Activated CD4-positive, alpha-beta T cell treated with anti-CD3 and anti-CD28 coated beads, Interleukin-2, amount 10 ng/mL, durations not matched to agents 24 days and 14 days (primary cell): ENCODE data around the gene ARHGEF3. TPM values are rescaled to one million over a fixed set of nuclear protein-coding genes. Genes with fewer than 3 reads are reported as not detected.
"Not testable (repeated sequence)": the region's sequence is repeated elsewhere in the genome, so short reads cannot be mapped to it uniquely, and the experiment has no call there.

Experiments
- DNase-seq: peaks from one replicate; pipeline ENCODE4 v3.0.0; 2022
- H3K27ac Mint-ChIP-seq: one replicate; pipeline ENCODE4 v1.8.0; 2022; ENCODE audit warnings: mild to moderate bottlenecking, mixed read lengths
- H3K27me3 Mint-ChIP-seq: one replicate; pipeline ENCODE4 v1.8.0; 2022; ENCODE audit warnings: mixed read lengths
- H3K36me3 Mint-ChIP-seq: one replicate; pipeline ENCODE4 v1.8.0; 2022; ENCODE audit warnings: low read depth, mild to moderate bottlenecking, mixed read lengths
- H3K4me1 Mint-ChIP-seq: one replicate; pipeline ENCODE4 v1.8.0; 2021; ENCODE audit warnings: mixed read lengths
- H3K4me3 Mint-ChIP-seq: one replicate; pipeline ENCODE4 v1.8.0; 2022; ENCODE audit warnings: mild to moderate bottlenecking, moderate library complexity, mixed read lengths
- H3K9me3 Mint-ChIP-seq: one replicate; pipeline ENCODE4 v1.8.0; 2021; ENCODE audit warnings: mixed read lengths
- intact Hi-C: fragments of 100-400 bp; cut with micrococcal nuclease; formaldehyde crosslinking; loops from one replicate; pipeline ENCODE4 v1.15.1; 2023
- total RNA-seq: library from RNA; stranded (reverse); gene quantifications from 2 replicates; pipeline ENCODE4 v1.2.3, GENCODE V29; 2022

The ARHGEF3 gene
- total RNA-seq, 1 donor from 2014 or later: 54.4 TPM

DNA sequence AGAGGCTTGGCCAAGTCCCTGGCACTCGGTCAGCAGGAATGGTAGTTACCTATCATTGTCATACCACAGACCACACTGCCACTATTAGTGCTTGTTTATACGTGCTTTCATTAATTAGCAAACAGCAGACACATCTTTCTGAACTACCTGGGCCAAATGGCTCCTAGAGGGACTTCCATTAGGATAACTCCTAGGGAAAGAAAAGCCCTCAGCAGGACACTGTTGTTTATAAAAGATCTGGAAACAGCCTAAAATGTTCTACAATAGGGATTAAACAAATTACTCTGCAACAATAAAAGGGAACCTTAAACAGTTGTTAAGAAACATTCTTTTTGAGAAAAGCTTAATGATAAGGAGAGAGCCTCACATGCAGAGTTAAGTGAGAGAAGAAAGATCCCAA is 38.5 kb downstream of the ARHGEF3 start:
- no peak for DNase-seq
- peaks cover 64% of the 10 kb centered on the region for H3K4me1 Mint-ChIP-seq
- no peaks in the 10 kb centered on the region for H3K27me3 Mint-ChIP-seq
- peaks cover 59% of the 10 kb centered on the region for H3K36me3 Mint-ChIP-seq
- H3K9me3 Mint-ChIP-seq: no peaks in the 10 kb centered on the region
- peak overlapping the region; percentile 6 for H3K27ac Mint-ChIP-seq
- H3K4me3 Mint-ChIP-seq: no peak overlapping the region
- intact Hi-C loops: no loop called here

DNA sequence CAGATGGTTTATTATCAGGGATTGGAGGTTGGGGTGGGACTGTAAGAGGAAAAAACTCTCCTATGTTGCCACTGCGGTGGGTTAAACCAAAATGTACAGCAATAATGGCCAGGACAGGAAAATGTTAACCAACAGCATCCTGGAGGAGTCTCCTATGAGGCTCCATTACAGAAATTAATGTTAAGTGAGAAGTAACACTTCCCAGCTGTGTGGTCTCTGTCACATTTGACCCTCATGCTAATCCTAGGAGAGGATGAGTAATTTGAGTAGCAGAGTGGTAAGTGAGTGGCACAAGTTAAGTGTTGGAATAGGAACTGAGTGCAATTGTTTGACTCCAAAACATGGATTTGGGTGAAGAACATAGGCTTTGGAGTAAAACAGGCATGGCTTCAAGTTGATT is 39.0 kb downstream of the ARHGEF3 start:
- no peak for DNase-seq
- Mint-ChIP-seq H3K27me3 (no peaks in the 10 kb centered on the region), H3K4me3 (no peak overlapping the region), H3K9me3 (no peaks in the 10 kb centered on the region), H3K36me3 (peaks cover 59% of the 10 kb centered on the region), H3K4me1 (peaks cover 64% of the 10 kb centered on the region), H3K27ac (peak overlapping the region; percentile 34)
- intact Hi-C loops: no loop called here

DNA sequence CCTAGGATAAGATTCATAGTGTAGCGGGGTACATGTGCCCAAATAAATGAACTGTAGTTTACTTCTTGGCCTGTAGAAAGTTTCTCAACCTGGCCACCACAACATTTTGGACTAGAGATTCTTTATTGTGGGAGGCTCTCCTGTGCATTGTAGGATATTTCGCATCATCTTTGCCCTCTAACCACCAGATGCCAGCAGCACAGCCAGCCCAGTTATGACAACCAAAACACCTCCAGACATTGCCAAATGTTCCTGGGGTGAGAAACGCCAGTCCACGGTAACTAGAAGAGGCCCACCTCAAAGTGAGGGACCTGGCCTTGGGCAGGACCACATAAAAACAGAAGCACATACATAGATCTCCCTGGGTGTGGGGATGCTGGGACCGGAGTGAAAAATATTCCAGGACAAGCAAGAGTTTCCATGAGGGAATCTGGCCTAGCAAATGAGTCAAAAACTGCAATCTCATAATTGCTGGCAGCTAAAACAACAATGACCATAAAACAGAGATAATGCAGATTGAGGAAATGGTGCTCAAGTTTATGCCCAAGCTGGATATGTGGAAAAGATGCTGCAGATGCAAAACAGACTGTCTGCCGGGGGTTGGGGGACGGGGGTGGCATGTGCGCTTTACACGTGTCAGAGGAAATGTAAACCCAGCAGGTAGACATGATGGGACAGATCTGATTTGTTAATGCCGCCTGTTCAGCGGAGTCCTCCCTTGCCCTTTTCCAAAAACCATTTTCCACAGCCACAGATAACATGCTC is 39.7 kb downstream of the ARHGEF3 start:
- DNase-seq: no peak
- H3K4me1 Mint-ChIP-seq: peaks cover 66% of the 10 kb centered on the region
- H3K36me3 Mint-ChIP-seq: peaks cover 62% of the 10 kb centered on the region
- peak overlapping the region; percentile 34 for H3K27ac Mint-ChIP-seq
- H3K4me3 Mint-ChIP-seq: no peak overlapping the region
- H3K9me3 Mint-ChIP-seq: no peaks in the 10 kb centered on the region
- intact Hi-C loops: no loop called here
- no peaks in the 10 kb centered on the region for H3K27me3 Mint-ChIP-seq

DNA sequence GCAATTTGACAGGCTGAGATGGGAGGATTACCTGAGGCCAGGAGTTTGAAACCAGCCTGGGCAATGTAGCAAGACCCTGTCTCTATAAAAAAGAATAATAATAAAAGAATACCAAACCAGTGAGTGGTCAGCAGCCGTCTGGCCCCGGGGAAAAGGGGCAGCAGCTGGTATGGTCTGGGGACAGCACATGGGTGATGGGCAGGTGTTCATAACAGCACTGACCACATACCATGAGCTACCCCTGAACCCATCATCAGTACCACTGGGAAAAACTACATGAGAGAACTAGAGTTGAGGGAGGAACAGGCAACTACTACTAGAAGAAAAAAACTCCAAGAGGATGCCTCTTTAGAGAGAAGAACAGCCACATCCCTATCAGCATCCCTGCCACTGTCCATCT is 40.7 kb downstream of the ARHGEF3 start:
- Mint-ChIP-seq H3K4me3 (no peak overlapping the region), H3K27ac (no peak overlapping the region), H3K4me1 (peaks cover 67% of the 10 kb centered on the region), H3K9me3 (no peaks in the 10 kb centered on the region), H3K27me3 (no peaks in the 10 kb centered on the region), H3K36me3 (peaks cover 61% of the 10 kb centered on the region)
- no peak for DNase-seq
- intact Hi-C loops: no loop called here

DNA sequence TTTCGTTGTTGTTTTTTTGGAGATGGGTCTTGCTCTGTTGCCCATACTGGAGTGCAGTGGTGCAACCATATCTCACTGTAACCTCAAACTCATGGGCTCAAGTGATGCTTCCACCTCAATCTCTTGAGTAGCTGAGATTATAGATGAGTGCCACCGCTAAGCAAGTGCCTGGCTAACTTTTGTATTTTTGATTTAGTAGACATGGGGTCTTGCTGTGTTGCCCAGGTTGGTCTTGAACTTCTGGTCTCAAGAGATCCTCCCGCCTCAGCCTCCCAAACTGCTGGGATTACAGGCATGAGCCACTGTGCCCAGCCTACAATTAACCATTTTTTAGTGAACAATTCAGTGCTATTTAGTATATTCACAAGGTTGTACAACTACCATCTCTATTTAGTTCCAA is 42.2 kb downstream of the ARHGEF3 start:
- Mint-ChIP-seq H3K27ac (peak overlapping the region; percentile 90), H3K27me3 (no peaks in the 10 kb centered on the region), H3K36me3 (peaks cover 65% of the 10 kb centered on the region), H3K9me3 (no peaks in the 10 kb centered on the region), H3K4me3 (peak overlapping the region; percentile 41), H3K4me1 (peaks cover 71% of the 10 kb centered on the region)
- DNase-seq: no peak
- intact Hi-C loops: loop anchor here (2.0 kb wide), 2 partner anchors 65 to 157 kb away; no protein-coding TSS in a partner anchor

DNA sequence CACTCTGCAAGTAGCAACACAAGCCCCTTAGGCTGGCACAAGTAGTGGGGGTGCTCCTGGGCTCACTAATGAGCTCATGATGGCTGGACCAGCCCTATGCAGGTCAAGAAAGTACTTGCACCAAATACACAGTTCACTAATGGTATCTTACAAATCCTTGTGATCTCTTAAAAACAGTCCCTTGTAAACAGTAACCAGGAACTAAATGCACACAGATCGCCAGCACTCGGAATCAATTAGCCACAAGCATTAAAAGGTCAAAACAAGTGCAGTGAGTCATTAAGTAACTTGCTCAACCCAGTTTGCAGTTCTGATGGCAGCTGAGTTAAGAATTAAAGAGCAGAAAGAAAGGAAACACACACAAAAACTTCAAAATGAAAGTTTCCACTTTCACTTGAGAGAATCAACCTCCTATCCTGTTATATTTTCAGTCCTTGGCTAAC is 43.2 kb downstream of the ARHGEF3 start:
- Mint-ChIP-seq H3K4me1 (peaks cover 75% of the 10 kb centered on the region), H3K36me3 (peaks cover 65% of the 10 kb centered on the region), H3K27me3 (no peaks in the 10 kb centered on the region), H3K27ac (peak overlapping the region; percentile 90), H3K4me3 (peak overlapping the region; percentile 77), H3K9me3 (no peaks in the 10 kb centered on the region)
- peak; percentile 80 for DNase-seq
- intact Hi-C loops: loop anchor here (1.0 to 2.0 kb wide), 6 partner anchors 25 to 158 kb away; no protein-coding TSS in a partner anchor

DNA sequence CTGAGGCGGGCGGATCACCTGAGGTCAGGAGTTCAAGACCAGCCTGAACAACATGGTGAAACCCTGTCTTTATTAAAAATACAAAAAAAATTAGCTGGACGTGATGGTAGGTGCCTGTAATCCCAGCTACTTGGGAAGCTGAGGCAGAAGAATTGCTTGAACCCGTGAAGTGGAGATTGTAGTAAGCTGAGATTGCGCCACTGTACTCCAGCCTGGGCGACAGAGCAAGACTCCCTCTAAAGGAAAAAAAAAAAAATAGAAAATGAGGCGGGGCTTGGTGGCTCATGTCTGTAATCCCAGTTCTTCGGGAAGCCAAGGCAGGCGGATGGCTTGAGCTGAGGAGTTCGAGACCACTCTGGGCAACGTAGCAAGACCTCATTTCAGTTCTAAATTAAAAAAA is 43.7 kb downstream of the ARHGEF3 start:
- H3K27me3 Mint-ChIP-seq, H3K9me3 Mint-ChIP-seq, DNase-seq, H3K4me3 Mint-ChIP-seq: not testable (repeated sequence)
- Mint-ChIP-seq H3K4me1 (peaks cover 77% of the 10 kb centered on the region), H3K36me3 (peaks cover 66% of the 10 kb centered on the region), H3K27ac (peak overlapping the region; percentile 29)
- intact Hi-C loops: loop anchor here (1.0 to 2.0 kb wide), 6 partner anchors 25 to 159 kb away; no protein-coding TSS in a partner anchor

DNA sequence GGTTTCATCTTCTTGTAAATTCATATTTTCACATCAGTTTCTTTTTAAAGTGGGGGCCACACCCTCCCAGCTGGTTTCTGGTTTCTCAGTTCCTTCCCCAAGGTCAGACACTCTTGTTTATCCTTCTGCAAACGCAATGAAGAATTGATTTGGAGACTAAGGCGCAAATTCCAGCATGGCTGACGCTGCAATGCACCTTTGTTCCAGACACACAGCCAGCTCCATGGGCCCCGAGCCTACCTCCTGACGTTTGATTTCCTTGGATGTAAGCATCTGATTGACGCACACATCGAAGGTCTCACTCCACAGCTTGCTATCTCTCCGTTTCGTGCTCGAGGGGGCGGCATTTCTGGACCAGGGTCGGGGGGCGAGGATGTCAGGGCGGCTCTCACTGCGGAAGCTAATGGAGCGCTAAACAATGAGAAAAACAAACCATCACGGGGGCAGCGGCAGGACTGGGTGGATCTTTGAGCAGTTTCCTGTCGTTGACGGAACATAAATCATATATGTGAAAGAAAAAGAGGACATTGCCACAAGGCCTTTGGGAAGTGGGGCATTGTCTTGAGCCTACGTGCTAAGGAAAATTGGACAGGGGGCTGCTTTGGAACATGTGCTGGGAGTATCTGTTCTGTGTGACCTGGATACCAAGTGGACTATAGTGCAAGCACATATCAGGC is 46.9 kb downstream of the ARHGEF3 start:
- H3K9me3 Mint-ChIP-seq: peaks cover 2% of the 10 kb centered on the region
- H3K4me1 Mint-ChIP-seq: peaks cover 73% of the 10 kb centered on the region
- peak; percentile 82 for DNase-seq
- peak overlapping the region; percentile 91 for H3K27ac Mint-ChIP-seq
- intact Hi-C loops: no loop called here
- H3K27me3 Mint-ChIP-seq: no peaks in the 10 kb centered on the region
- H3K4me3 Mint-ChIP-seq: peak overlapping the region; percentile 86
- H3K36me3 Mint-ChIP-seq: peaks cover 66% of the 10 kb centered on the region

DNA sequence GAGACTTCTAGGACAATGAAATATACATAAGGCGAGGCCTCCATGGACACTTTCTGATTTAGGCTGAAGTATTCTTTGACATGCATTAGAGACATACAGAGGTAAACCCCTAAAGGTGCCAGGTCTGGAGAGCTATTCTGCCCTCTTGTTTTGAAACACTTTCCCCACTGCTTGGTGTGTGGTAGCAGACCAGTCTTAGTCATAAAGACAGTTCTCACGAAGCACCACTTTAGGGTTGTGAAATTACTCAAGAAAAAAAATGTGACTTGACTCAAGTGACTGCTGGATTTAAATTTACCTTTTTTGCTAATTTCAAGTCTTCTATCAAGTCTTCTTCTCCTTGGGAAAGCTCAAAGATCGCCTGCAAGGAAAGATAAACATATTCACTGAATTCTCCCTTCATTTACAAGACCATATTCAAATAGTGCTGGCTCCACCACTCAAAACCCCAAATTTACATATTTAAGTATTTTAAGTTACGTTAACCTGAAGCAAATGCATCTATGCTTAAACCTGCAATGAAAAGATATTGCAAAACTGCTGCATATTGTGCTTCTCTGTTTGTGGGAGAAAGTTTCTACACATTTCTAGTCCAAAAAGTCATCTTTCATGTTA is 48.4 kb downstream of the ARHGEF3 start:
- H3K36me3 Mint-ChIP-seq: peaks cover 74% of the 10 kb centered on the region
- DNase-seq: peak; percentile 82
- intact Hi-C loops: loop anchor here (1.0 kb wide), 4 partner anchors 28 to 163 kb away; no protein-coding TSS in a partner anchor
- H3K27ac Mint-ChIP-seq: peak overlapping the region; percentile 80
- peak overlapping the region; percentile 67 for H3K4me3 Mint-ChIP-seq
- peaks cover 62% of the 10 kb centered on the region for H3K4me1 Mint-ChIP-seq
- peaks cover 6% of the 10 kb centered on the region for H3K9me3 Mint-ChIP-seq
- H3K27me3 Mint-ChIP-seq: no peaks in the 10 kb centered on the region

DNA sequence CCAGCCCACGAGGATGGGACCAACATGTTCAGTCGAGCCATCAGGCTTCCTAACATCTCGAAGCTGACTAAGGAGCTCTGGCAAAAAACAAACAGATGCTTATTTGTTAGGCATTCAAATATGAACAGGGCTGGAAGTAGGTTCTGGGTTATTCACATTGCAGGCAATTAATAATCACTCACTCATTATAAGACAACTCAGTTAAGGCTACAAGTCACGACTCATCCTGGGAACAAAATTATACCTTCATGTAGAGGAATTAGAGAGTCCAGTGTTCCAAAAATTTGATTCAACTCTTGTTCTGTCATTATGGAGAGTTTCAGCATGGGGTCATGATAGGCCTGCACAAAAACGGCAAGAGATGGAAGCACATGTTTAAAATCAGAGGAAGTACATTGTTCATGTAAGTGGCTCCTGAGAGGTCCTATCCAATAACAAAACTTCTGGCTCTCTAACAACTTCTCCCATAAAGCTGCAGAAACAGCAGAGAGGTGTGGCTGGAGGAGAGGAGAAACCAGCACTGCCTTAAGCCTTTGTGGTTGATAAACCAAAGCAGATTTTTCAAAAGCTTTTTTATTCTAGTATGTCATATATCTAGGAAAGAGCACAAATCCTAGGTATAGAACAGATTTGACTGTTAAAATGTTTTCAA is 50.6 kb downstream of the ARHGEF3 start:
- no peak for DNase-seq
- Mint-ChIP-seq H3K27ac (peak overlapping the region; percentile 50), H3K4me1 (peaks cover 52% of the 10 kb centered on the region), H3K4me3 (no peak overlapping the region), H3K9me3 (peaks cover 6% of the 10 kb centered on the region), H3K36me3 (peaks cover 79% of the 10 kb centered on the region), H3K27me3 (no peaks in the 10 kb centered on the region)
- intact Hi-C loops: loop anchor here (2.0 kb wide), 1 partner anchor 14 kb away; no protein-coding TSS in a partner anchor

DNA sequence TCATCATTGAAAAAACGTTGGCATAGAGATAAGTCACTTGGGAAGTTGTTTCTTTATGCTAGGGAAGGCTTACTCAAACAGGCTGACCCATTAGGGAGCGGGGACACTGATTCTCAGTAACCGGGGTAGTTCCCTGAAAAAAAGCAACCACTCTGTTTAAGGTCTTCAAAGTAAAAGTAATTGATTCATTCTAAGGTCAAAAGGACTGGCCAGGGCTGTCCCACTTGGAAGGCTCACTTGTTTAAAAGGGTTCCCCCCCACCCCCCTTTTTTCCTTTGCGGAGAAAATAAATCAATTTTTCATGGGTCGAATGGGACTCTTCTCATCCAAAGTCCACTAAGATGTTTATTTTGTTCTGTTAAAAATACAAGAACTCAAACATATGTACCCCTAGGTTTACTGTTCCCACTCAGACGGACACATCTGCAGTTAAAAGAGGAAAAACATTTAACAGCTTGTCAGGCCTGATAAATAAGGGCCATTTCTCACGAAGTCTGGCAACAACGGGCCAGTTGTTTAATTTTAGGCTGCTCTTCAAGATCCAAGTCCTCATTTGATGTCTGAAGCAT is 53.0 kb downstream of the ARHGEF3 start:
- no peak for DNase-seq
- Mint-ChIP-seq H3K27ac (no peak overlapping the region), H3K4me3 (no peak overlapping the region), H3K9me3 (peaks cover 6% of the 10 kb centered on the region), H3K4me1 (peaks cover 34% of the 10 kb centered on the region), H3K36me3 (peaks cover 83% of the 10 kb centered on the region), H3K27me3 (no peaks in the 10 kb centered on the region)
- intact Hi-C loops: no loop called here

DNA sequence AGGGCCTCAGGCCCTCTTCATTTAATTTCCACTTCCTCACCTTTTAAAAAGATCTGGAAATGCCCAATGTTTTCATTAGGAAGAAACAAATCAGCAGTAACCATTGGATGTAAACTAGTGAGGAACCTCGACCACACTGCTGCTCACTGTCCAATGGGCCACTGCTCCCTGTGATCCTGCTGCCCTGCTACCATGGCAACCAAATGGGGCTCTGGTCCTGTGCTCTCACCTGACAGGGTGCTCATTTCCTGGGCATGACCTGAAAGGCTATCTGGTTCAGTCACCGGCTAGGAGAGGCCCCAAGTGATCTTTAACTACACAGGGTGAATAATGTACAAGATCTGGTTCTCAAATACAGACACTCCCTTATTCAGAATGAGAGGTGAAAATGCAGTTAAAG is 54.6 kb downstream of the ARHGEF3 start:
- Mint-ChIP-seq H3K27me3 (no peaks in the 10 kb centered on the region), H3K9me3 (peaks cover 6% of the 10 kb centered on the region), H3K4me1 (peaks cover 26% of the 10 kb centered on the region), H3K4me3 (no peak overlapping the region), H3K36me3 (peaks cover 82% of the 10 kb centered on the region), H3K27ac (peak overlapping the region; percentile 4)
- DNase-seq: no peak
- intact Hi-C loops: no loop called here

DNA sequence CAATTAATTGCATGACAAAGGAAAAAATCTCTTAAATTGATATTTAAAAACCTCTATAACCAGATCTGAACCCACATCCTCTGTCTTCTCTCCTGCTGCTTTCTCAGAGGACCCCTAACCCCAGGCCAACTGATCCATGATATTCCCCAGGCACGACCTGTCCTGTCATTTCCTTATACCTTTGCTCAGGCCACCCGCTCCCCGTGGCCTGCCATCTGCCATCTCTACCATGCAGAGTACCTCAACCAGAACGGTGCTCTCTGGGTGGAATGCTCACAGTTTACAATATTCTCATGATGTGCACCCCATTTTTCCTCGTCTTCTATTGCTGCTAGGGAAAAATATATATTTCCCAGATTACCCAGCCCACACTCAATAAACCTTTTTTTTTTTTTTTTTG is 57.7 kb downstream of the ARHGEF3 start:
- Mint-ChIP-seq H3K4me1 (peaks cover 12% of the 10 kb centered on the region), H3K27ac (peak overlapping the region; percentile 16), H3K9me3 (no peaks in the 10 kb centered on the region), H3K36me3 (peaks cover 77% of the 10 kb centered on the region), H3K27me3 (no peaks in the 10 kb centered on the region), H3K4me3 (no peak overlapping the region)
- intact Hi-C loops: no loop called here
- no peak for DNase-seq
